GM20000 (cell line): ENCODE measurements around the gene RGS3.

Experiments used
- DNase-seq: peaks from one replicate; pipeline ENCODE4 v3.0.0; 2012; ENCODE audit warnings: low spot score
- CTCF ChIP-seq: IDR thresholded peaks from 2 replicates; pipeline ENCODE4 v1.5.1; 2012; ENCODE audit warnings: mild to moderate bottlenecking, control low read depth; ENCODE audit errors: extremely low read depth, missing control alignments

RGS3 gene

GRCh38 chr9:113475992-113476391 lies 12.5 kb downstream of the RGS3 start:
- no peak for TF ChIP-seq CTCF
- DNase-seq, result no peak

DNA sequence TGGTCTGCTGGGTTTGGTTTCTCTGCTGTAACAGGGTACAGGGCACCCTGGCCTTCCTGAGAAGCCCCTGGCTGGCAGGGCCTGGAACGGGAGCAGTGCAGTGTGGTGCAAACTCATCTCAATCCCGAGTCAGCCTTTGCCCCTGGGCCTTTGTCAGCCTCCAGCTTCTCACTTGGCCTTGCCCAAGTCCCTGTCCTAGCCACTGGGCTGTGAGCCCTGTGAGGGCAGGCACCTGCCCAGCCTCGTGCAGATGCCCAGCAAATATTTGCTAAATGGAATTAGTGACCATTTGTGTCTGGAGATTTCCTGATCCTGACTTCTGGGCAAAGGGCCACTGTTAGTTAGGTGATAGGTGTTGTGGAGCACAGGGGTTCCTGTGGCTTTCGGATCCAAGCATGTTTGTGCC lies 13.0 kb downstream of the RGS3 start:
- no peak for TF ChIP-seq CTCF

GRCh38 chr9:113477058-113477457 lies 13.5 kb downstream of the RGS3 start:
- DNase-seq, result no peak
- no peak for TF ChIP-seq CTCF

More for the DNA sequence above, 13.0 kb downstream of the RGS3 start:
- DNase-seq, result no peak

DNA sequence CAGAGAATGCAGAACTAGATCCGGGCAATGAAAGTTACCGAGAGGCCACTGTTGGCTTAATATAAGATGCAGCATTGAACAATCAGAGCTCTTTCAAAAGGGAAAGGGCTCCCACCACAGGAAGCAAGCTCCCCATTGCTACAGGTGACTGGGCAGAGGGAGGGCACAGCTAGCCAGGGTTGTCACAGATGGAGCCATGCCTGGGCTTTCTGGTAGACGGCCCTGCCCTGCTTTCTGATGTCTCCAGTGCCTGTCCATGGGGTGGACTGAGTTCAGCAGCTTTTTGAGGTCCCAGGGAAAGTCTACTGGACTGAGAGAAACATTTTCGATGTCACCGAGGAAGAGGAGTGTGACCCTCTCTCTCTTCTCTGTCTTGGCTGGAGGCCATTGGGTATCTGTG lies 14.1 kb downstream of the RGS3 start:
- no peak for DNase-seq
- no peak for TF ChIP-seq CTCF

GRCh38 chr9:113479174-113479621 lies 15.7 kb downstream of the RGS3 start:
- DNase-seq, result no peak
- no peak for TF ChIP-seq CTCF

DNA sequence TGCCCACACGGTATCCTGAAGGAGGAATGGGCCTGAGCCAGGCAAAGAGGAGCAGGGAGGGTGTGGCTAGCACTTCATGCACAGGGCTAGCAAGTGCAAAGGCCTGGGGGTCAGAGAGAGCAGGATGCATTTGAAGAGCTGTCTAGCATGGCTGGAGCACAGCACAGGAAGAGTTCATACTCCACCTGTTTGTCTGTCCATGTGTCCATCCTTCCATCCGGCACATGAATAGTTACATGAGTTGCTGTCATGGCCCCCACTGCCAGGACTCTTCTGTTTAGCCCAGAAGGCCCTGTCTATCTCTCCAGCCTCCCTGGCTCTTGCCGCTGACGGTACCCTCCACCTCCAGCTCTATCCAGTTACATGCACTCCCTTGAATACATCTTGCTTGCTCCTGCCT lies 17.1 kb downstream of the RGS3 start:
- no peak for TF ChIP-seq CTCF
- no peak for DNase-seq

DNA sequence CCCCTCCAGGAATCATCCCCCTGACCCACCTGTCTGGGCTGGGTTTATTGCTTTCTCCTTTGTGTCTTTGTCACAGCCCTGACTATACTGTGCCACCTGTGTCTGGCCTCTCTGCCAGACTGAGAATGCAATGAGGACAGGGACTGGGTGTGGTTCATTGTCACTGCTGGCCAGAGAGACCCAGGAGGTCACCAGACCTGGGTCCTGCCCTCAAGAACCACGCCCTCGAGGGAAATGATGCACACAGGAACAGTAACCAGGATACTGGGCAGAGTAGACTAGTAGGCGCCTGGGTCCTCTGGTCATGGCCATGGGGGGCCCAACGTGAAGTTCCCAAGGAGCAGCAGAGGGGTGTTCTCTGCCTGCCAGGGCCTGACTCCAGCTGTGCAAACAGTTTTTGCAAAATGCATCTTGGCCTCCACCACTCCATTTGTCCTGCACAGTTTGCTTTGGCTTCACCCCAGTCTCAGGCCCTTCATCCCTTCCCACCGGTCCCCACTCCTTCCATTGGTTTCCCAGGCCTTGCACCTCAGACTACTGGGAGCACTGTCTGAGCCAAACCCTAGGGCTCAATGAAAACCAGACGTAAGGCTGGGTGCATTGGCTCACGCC lies 17.8 kb downstream of the RGS3 start:
- no peak for DNase-seq
- TF ChIP-seq CTCF, result no peak
